Measurements from ENCODE around the gene MRPL11.

DNA sequence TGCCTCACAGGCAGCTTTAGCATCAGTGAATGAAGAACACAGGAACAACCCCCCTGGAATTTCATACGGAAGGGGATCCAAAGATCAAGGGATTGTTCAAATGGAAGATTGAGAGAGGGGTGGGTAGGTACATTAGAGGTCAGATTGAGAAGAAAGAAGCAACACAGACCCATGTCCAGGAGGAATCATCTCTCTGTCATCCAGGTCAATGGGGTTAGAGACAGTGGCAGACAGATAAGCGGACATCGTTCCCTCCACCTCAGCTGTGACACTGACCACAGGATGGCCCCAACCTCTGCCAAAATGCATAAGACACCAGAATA lies 19.7 kb downstream of the MRPL11 start:
- no peak for TF ChIP-seq EZH2 (IDR thresholded peaks at IDR 0.05; ENCODE audit: insufficient read depth, poor library complexity, severe bottlenecking)
- TF ChIP-seq EZH2phosphoT487 (IDR thresholded peaks at IDR 0.05; ENCODE audit: insufficient read depth, low read depth), result no peak
